ENCODE results near the gene TRAK1. TPM values are rescaled to one million over a fixed set of nuclear protein-coding genes. Genes with fewer than 3 reads are reported as not detected.

TRAK1 gene
- total and polyA plus RNA-seq, 2 of the 4 experiments (the other 2 are of a cell fraction), result 25.6 to 28.1 TPM

DNA sequence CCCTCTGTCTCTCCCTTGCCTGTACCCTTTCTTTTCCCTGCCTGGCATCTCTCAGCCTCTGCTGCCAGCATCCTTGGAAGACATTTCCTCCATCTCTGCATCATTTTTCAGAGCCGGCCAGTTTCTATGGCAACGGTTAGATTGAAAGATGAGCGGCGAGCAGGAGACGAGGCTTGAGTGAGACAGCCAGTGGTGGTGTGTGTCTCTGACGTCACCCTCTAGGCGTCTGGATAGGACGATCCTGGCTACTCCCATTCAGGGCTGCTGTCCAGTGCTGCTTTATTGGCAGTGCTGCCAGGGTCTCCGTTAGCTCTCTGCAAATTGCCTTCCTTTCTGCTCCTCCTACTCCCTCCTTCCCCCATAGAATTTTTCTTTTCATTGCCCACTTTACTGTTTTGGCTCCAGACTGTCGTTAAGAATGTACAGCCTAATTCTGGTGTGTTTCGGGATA is 57.9 kb downstream of the TRAK1 start:
- Histone ChIP-seq H4K91ac (ENCODE audit: insufficient read depth, low read depth, low read length) (no peak overlapping the region), H3K9ac (ENCODE audit: low read depth, low read length) (no peak overlapping the region), H4K8ac (ENCODE audit: low read depth in 2 of 2, low read length in 2 of 2) (no peak overlapping the region), H3K14ac (replicated peaks; ENCODE audit: low read depth, low read length) (no peak overlapping the region), H3K23ac (ENCODE audit: low read depth, low read length) (no peak overlapping the region), H2BK20ac (ENCODE audit: low read depth, low read length) (no peak overlapping the region), H3K4me2 (ENCODE audit: low read depth, low read length) (peak overlapping the region; percentile 17; the same call in 1 of the 2 replicates), H2AK5ac (ENCODE audit: low read depth, low read length) (no peak overlapping the region), H2BK5ac (ENCODE audit: low read depth, low read length, poor library complexity, severe bottlenecking) (no peak overlapping the region), H3K18ac (ENCODE audit: low read depth, low read length) (no peak overlapping the region), H3K27ac (ENCODE audit: insufficient read depth, low read length) (no peak overlapping the region), H2AK9ac (replicated peaks; ENCODE audit: low read depth, low read length, poor library complexity) (no peak overlapping the region), H3K4ac (ENCODE audit: low read depth, low read length) (no peak overlapping the region), H4K20me1 (ENCODE audit: insufficient read depth, low read length) (peaks cover 18% of the 10 kb centered on the region; the same call in 1 of the 2 replicates), H3K4me3 (ENCODE audit: insufficient read depth, low read depth, low read length) (no peak overlapping the region), H2BK15ac (ENCODE audit: low read depth, low read length) (no peak overlapping the region), H3K79me1 (ENCODE audit: low read depth in 1 of 2, low read length in 2 of 2) (peaks cover 12 to 26% of the 10 kb centered on the region in 2 experiments), H3K56ac (ENCODE audit: extremely low read depth, insufficient read depth, low read length) (no peak overlapping the region), H3K9me3 (ENCODE audit: control insufficient read depth, insufficient read depth, low read length) (no peaks in the 10 kb centered on the region), H2BK120ac (ENCODE audit: low read depth, low read length) (no peak overlapping the region), H3K9me1 (ENCODE audit: insufficient read depth, low read length) (no peaks in the 10 kb centered on the region; the same call in 1 of the 2 replicates), H3K36me3 (ENCODE audit: control insufficient read depth, insufficient read depth, low read length) (no peaks in the 10 kb centered on the region), H3K4me1 (ENCODE audit: control insufficient read depth, insufficient read depth, low read length) (no peaks in the 10 kb centered on the region), H2AFZ (replicated peaks; ENCODE audit: low read length, poor library complexity) (no peak overlapping the region), H4K5ac (ENCODE audit: low read depth, low read length) (no peak overlapping the region), H3K27me3 (ENCODE audit: control insufficient read depth, insufficient read depth, low read length) (no peaks in the 10 kb centered on the region)
- no peak for TF ChIP-seq MAFK (IDR thresholded peaks at IDR 0.05; ENCODE audit: low read depth, low read length)
- TF ChIP-seq CTCF (conservative IDR thresholded peaks at IDR 0.05; ENCODE audit: low read depth, low read length), result no peak
- no peak for TF ChIP-seq CHD1 (IDR thresholded peaks at IDR 0.05; ENCODE audit: low read depth, low read length)
- TF ChIP-seq FOS (IDR thresholded peaks at IDR 0.05; ENCODE audit: low read depth, low read length), result no peak
- TF ChIP-seq MAZ (IDR thresholded peaks at IDR 0.05; ENCODE audit: borderline replicate concordance, low read depth, low read length), result no peak
- 0 out of 2 replicates have a peak, but pooled peaks have one; percentile 43 for TF ChIP-seq MXI1 (IDR thresholded peaks at IDR 0.05; ENCODE audit: borderline replicate concordance, low read depth, low read length)
- TF ChIP-seq RFX5 (IDR thresholded peaks at IDR 0.05; ENCODE audit: low read depth, low read length), result no peak
- TF ChIP-seq NFE2L2 (IDR thresholded peaks at IDR 0.05; ENCODE audit: low read depth, low read length), result no peak
- TF ChIP-seq CEBPB (IDR thresholded peaks at IDR 0.05; ENCODE audit: low read depth, low read length), result peak; percentile 2; the same call in 1 of the 2 replicates
- no peak for TF ChIP-seq BHLHE40 (IDR thresholded peaks at IDR 0.05; ENCODE audit: low read depth, low read length)
- TF ChIP-seq SMC3 (IDR thresholded peaks at IDR 0.05; ENCODE audit: low read depth, low read length), result no peak
- no peak for TF ChIP-seq ELK1 (IDR thresholded peaks at IDR 0.05; ENCODE audit: borderline replicate concordance, low read depth, low read length)
- peak; percentile 3; the same call in 1 of the 2 replicates for TF ChIP-seq RAD21 (IDR thresholded peaks at IDR 0.05; ENCODE audit: low read length)
- TF ChIP-seq POLR2A (IDR thresholded peaks at IDR 0.05; ENCODE audit: low read depth, low read length), result no peak
- TF ChIP-seq USF2 (IDR thresholded peaks at IDR 0.05; ENCODE audit: low read depth, low read length), result no peak
- no peak for TF ChIP-seq RCOR1 (IDR thresholded peaks at IDR 0.05; ENCODE audit: insufficient replicate concordance, low read length)
- dilution Hi-C loops (cut with HindIII; ENCODE audit: low sequenced_read_pairs, unreplicated experiment), result no loop called here
- DNase-seq, result peak; percentile 91
- ATAC-seq (ENCODE audit: low read depth), result peak; percentile 100
- CTCF ChIA-PET, result no interaction called here
- intact Hi-C loops (cut with micrococcal nuclease), result no loop called here
- in situ Hi-C loops (cut with MboI; ENCODE audit: low sequenced_read_pairs), result no loop called here
- WGBS, 2 experiments (ENCODE audit: extremely low coverage in 2 of 2, insufficient read length in 1 of 2), result 58% methylated on average over 2 of the region's 11 CpGs; no CpG with 5 or more reads in 1 of the 2 experiments
- BruUV-seq (replicated peaks), result no TSS peak
- POLR2A ChIA-PET (ENCODE audit: unreplicated experiment), result no interaction called here
